Heart left ventricle (tissue), 16 donors: ENCODE results near the gene MBD3. TPM values are rescaled to one million over a fixed set of nuclear protein-coding genes. Genes with fewer than 3 reads are reported as not detected.

Experiments used
- ATAC-seq, 4 donors: fragments of 200-7000 bp; cut with Tn5 transposase; one replicate each; pipeline ENCODE4 v1.9.1; 2020 to 2022; ENCODE audit warnings: moderate library complexity in 4 of 4, mild to moderate bottlenecking in 3 of 4, moderate number of reproducible peaks in 1 of 4
- DNase-seq, 5 donors: peaks; one replicate each; pipeline ENCODE4 v3.0.0-alpha.2; 2020
- H3K27ac ChIP-seq, 12 donors: fragments of 200-600 bp; sonication (generic) in 4 of 12; one replicate each; pipeline versions ENCODE4 v1.5.0 to v1.8.0; 2016 to 2022; ENCODE audit warnings: mild to moderate bottlenecking in 2 of 12
- H3K27me3 ChIP-seq, 9 donors: fragments of 200-600 bp; sonication (generic) in 2 of 9; one replicate each; pipeline versions ENCODE4 v1.5.1 to v1.8.0; 2016 to 2022; ENCODE audit warnings: mild to moderate bottlenecking in 3 of 9
- H3K36me3 ChIP-seq, 9 donors: fragments of 200-600 bp; sonication (generic) in 2 of 9; one replicate each; pipeline versions ENCODE4 v1.5.0 to v1.8.0; 2018 to 2022; ENCODE audit warnings: mild to moderate bottlenecking in 2 of 9
- H3K4me1 ChIP-seq, 12 donors: fragments of 200-600 bp; sonication (generic) in 4 of 12; one replicate each; pipeline versions ENCODE4 v1.5.0 to v1.8.0; 2016 to 2022; ENCODE audit warnings: mild to moderate bottlenecking in 3 of 12
- H3K4me3 ChIP-seq, 12 donors: fragments of 200-600 bp; sonication (generic) in 4 of 12; one replicate each; pipeline versions ENCODE4 v1.5.0 to v1.8.0; 2017 to 2022; ENCODE audit warnings: mild to moderate bottlenecking in 9 of 12, moderate library complexity in 4 of 12
- H3K9me3 ChIP-seq, 12 donors: fragments of 200-600 bp; sonication (generic) in 4 of 12; one replicate each; pipeline versions ENCODE4 v1.5.0 to v1.8.0; 2016 to 2022; ENCODE audit warnings: mild to moderate bottlenecking in 1 of 12
- POLR2A ChIP-seq, 2 donors: fragments of 450-650 bp; IDR thresholded peaks; one replicate each; pipeline ENCODE4 v1.6.1; 2017; ENCODE audit warnings: antibody characterized with exemption in 2 of 2, mild to moderate bottlenecking in 2 of 2, moderate library complexity in 2 of 2
- WGBS, 4 donors: extraction: QIAGEN DNeasy Blood & Tissue Kit in 2 of 4; methylation state at CpG; one replicate each; pipeline versions ENCODE4 v1.1.5 to v1.1.7; 2013 to 2018; 5-methylcytosine and 5-hydroxymethylcytosine counted together
- intact Hi-C, 10 donors: fragments of 100-400 bp; cut with DNase I; formaldehyde crosslinking; loops; one replicate each; pipeline versions ENCODE4 v1.11.1 to v1.14.2; 2022
- polyA plus RNA-seq, 2 donors: library from polyadenylated mRNA; stranded (reverse); fragments of 200-250 nt; gene quantifications; one replicate each; pipeline ENCODE4 v1.2.3, GENCODE V29; 2013
- total RNA-seq, 9 donors: library from RNA; depleted of rRNA in 2 of 9; stranded (reverse); fragments of >200 nt in 2 of 9; fragmentation: NEBNext Ultra II Directional in 3 of 9; extraction: Animal tissue kit (Norgen Biotek cat#: 25700) in 3 of 9; gene quantifications; one replicate each; pipeline versions ENCODE4 v1.1.0 to v1.2.4, GENCODE V29; 2016 to 2023
- TF ChIP-seq, protein P1 (sequence below), 12 donors: fragments of 200-600 bp; sonication (generic) in 4 of 12; IDR thresholded peaks; one replicate each; pipeline versions ENCODE4 v1.5.0 to v1.8.0; 2018 to 2022; ENCODE audit warnings: antibody characterized with exemption in 12 of 12, mild to moderate bottlenecking in 5 of 12
- donor health status: ischemic (EF 13 %, LVEDD 7.1; RV severe dilation, severe dysfunction).
- donor health status: healthy with polysubstance abuse.
- donor health status: DM: no; HTN: yes; CAD: no.
- donor health status: DM: no; HTN: no; CAD: no.
- donor health status: ischemic (EF 25% LVEDD 6.9; RV normal size, moderate dysfunction).
- donor health status: ischemic (EF 25% LVEDD 5.7; RV mildly dilated, moderate dysfunction).
- donor health status: healthy.
- donor health status: DM: yes; HTN: yes; CAD: no.
- donor health status: ischemic (EF 35%, LVEDD 5.7; RV mildly dilated, moderate dysfunction).
- donor health status: nonischemic (EF 11% LVEDD 7.7; RV severe dilation, severe dysfunction).
- donor health status: DM: yes; HTN: yes; CAD: no.
- donor health status: PGD.
- donor health status: ischemic (EF 29% LVEDD 5.4; RV normal size, mild dysfunction).
- donor health status: nonischemic (EF 23%, LVEDD 6.1; RV moderate dilation, normal function).

The MBD3 gene
- total and polyA plus RNA-seq, 11 donors, result 38.6 to 146 (median 72.8) TPM

DNA sequence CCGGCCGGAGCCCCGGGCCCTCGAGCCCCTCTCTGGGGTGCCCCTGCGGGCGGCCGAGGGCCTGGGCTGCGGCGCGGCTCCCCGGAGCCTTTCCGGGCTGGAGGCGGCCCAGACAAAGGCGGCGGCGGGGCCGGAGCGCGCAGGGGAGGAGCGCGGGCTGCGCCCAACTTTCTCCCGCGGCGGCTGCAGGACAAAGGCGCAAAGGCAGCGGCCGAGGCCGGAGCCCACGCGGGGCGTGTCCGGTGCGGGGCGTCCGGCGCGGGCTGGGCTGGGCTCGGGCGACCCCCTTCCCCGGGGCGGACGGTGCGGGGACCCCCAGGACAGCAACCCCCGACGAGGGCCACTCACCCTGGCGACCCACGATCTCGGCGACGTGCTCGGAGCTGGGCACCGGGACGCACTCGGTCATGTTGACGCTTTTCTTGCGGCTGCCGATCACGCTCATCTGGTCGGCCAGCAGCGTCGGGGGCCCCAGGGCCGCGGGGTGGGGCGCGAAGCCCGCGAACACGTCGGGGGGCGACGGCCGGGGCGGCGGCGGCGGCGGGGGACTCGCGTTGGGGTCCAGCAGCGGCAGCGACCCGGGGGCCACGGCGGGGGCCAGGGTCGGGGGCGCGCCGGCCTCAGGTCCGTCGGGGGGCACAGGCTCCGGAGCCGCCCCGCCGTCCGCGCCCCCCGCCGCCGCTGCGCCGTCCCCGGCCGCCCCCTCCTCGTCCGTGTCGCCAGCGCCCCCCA, 25.4 kb downstream of the MBD3 start:
- WGBS, 4 donors, result 0 to 1% (median 1%) methylated on average over 9 to 108 of the region's 108 CpGs
- H3K27ac ChIP-seq, result peak overlapping the region; percentile 60 to 91 (median 79)
- H3K4me1 ChIP-seq, result peaks cover 0 to 25% (median 9%) of the 10 kb centered on the region in 12 donors
- TF ChIP-seq, protein P1, sequence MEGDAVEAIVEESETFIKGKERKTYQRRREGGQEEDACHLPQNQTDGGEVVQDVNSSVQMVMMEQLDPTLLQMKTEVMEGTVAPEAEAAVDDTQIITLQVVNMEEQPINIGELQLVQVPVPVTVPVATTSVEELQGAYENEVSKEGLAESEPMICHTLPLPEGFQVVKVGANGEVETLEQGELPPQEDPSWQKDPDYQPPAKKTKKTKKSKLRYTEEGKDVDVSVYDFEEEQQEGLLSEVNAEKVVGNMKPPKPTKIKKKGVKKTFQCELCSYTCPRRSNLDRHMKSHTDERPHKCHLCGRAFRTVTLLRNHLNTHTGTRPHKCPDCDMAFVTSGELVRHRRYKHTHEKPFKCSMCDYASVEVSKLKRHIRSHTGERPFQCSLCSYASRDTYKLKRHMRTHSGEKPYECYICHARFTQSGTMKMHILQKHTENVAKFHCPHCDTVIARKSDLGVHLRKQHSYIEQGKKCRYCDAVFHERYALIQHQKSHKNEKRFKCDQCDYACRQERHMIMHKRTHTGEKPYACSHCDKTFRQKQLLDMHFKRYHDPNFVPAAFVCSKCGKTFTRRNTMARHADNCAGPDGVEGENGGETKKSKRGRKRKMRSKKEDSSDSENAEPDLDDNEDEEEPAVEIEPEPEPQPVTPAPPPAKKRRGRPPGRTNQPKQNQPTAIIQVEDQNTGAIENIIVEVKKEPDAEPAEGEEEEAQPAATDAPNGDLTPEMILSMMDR (IDR thresholded peaks at IDR 0.05), result no peak
- no peak for TF ChIP-seq POLR2A (IDR thresholded peaks at IDR 0.05)
- H3K36me3 ChIP-seq, result no peaks in the 10 kb centered on the region
- peaks cover 0 to 4% (median 0%) of the 10 kb centered on the region in 9 donors for H3K27me3 ChIP-seq
- no peaks in the 10 kb centered on the region for H3K9me3 ChIP-seq
- DNase-seq (peak in 2 of 5 donors; percentile 41 to 48), ATAC-seq (peak in 1 of 4 donors; percentile 36)
- H3K4me3 ChIP-seq, result peak overlapping the region; percentile 56 to 95 (median 76)
- intact Hi-C loops, result loop anchor here in 1 of 10 donors (5.0 kb wide), 1 partner anchor 85 kb away; the partner anchor contains the start of gene TCF3

DNA sequence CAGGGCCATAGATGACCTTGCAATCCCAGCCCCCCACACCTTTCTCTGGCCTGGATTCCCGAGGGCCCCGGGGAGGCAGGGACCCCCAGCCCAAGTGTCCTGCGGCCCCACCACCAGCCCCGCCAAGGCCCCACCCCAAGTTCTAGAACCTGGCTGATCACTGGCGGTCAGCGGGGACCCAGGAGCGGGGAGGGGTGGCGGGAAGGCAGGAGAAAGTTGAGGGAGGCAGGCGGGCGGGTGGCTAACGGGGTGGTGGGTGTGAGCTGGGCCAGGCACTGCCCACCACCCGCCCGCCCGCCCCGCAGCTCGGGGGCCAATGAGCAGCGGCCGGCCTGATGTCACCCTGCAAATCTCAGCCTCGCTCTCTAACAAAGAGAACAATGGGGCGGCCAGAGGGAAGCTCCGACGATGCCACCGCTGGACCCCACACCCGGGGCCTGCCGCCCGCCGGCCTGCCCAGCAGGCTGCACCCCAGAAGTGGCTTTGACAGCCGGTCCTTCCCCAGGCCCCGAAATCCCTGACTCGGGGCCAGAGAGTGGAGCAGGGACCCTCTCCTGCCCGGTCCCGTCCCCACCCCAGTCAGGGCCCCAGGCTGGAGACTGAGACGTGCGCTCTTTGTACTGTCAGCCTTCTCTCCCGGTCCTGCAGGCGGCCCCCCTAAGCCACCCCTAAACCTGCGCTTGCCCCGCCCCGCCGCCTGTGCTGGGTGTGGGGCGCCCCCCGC, 26.1 kb downstream of the MBD3 start:
- no peaks in the 10 kb centered on the region for H3K36me3 ChIP-seq
- DNase-seq (peak in 4 of 5 donors; percentile 61 to 76 (median 71)), ATAC-seq (peak; percentile 65 to 90 (median 82))
- peaks cover 0 to 25% (median 9%) of the 10 kb centered on the region in 12 donors for H3K4me1 ChIP-seq
- H3K4me3 ChIP-seq, result peak overlapping the region; percentile 56 to 95 (median 76)
- 4 to 10% (median 8%) methylated on average over 20 to 42 of the region's 42 CpGs for WGBS, 4 donors
- TF ChIP-seq, protein P1 (IDR thresholded peaks at IDR 0.05), result no peak
- TF ChIP-seq POLR2A (IDR thresholded peaks at IDR 0.05), result peak in 1 of 2 donors; percentile 60
- peaks cover 0 to 4% (median 0%) of the 10 kb centered on the region in 9 donors for H3K27me3 ChIP-seq
- intact Hi-C loops, result loop anchor here in 1 of 10 donors (5.0 kb wide), 1 partner anchor 86 kb away; the partner anchor contains the start of gene TCF3
- H3K9me3 ChIP-seq, result no peaks in the 10 kb centered on the region
- peak overlapping the region; percentile 60 to 91 (median 79) for H3K27ac ChIP-seq

DNA sequence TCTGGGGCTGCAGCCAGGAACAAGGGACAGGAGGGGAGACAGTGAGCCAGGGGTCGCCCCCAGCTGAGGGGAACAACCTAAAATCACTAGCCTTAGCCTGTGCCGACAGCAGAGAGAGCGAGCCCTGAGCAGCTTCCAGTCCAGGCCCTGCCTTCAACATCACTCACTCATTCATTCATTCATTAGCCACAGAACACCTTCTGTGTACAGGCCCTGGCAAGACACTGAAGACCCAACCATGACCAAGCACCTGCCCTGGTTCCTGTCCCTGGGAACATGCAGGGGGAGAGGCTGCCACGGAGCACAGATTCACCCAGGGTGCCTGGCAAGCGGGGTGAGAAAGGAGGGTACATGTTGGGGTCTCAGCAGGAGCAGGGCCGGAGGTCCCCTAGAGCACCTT, 29.4 kb downstream of the MBD3 start:
- no peaks in the 10 kb centered on the region for H3K9me3 ChIP-seq
- no peak for ATAC-seq
- H3K27me3 ChIP-seq, result peaks cover 0 to 4% (median 0%) of the 10 kb centered on the region in 9 donors
- intact Hi-C loops, result no loop called here
- peaks cover 0 to 33% (median 6%) of the 10 kb centered on the region in 12 donors for H3K4me1 ChIP-seq
- no peak for DNase-seq
- no peak overlapping the region for H3K27ac ChIP-seq
- TF ChIP-seq POLR2A (IDR thresholded peaks at IDR 0.05), result no peak
- TF ChIP-seq, protein P1 (IDR thresholded peaks at IDR 0.05), result no peak
- no peak overlapping the region for H3K4me3 ChIP-seq
- WGBS, 4 donors, result 86 to 95% (median 91%) methylated on average over 5 to 6 of the region's 6 CpGs
- no peaks in the 10 kb centered on the region for H3K36me3 ChIP-seq
